ENCODE results near the gene FAM241A.
"Not testable (repeated sequence)": the region's sequence is repeated elsewhere in the genome, so short reads cannot be mapped to it uniquely, and the experiment has no call there.

The FAM241A gene

DNA sequence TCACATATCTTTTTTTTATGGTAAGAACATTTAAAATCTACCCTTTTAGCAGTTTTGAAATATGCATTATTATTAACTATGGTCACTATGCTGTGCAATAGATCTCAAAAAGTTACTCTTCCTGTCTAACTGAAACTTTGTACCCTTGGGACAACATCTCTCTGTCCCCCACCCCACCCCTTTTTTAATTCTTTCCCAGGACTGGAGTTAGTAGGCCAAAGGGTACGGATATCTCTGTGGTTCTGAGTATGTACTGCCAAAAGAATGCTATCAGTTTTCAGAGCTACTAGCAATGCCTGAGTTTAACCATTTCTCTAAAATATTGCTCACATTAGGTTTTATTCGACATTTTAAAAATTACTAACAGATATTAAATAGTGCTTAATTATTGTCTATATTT, 4.7 kb upstream of the FAM241A start:
- DNase-seq, result no peak

DNA sequence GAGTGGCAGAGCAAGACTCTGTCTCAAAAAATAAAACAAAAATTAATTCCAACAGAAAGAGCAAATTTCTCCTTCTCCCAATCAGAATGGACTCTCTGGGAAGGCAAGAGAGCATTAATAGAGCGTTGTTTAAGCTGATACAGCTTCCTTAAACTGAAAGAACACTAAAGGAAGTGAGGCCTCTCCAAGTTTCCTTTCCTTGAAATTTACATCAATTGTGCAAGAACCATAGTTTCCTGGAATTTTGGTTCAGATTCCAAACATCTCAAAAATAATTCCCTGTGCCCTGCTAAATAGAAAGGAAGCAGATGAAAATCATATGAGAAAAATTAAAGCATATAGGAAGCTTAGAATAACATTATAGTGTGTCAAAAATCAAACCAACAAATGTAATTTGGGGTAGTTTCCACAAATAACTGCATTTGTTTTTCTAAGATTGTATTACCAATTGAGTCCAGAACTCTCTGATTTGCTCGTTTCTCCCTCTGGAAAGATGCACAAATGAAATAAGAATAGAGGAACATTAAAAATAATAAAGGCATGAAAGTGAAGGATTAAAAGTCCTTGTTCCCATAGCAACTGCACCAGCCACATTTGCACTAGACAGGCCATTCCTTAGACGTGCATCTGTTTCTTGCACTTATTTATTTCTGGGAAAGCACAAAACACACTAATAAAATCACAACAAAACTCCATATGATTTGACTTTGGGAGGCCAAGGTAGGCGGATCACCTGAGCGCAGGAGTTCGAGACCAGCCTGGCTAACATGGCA, 3.7 kb upstream of the FAM241A start:
- DNase-seq, result no peak

DNA sequence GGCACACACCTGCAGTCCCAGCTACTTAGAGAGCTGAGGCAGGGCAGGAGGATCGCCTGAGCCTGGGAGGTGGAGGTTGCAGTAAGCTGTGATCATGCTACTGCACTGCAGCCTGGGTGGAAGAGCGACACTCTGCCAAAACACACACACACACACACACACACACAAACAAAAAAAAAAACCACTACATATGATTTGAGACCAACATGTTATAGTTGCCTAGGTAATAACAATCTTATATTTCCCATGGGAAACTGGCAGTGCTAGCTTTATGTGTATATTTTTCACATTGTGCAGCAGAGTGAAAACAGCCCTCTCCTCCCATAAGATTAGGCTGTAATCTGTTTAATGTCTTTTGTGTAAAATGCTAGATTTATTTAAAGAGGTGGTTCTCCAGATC, 3.1 kb upstream of the FAM241A start:
- DNase-seq, result no peak

DNA sequence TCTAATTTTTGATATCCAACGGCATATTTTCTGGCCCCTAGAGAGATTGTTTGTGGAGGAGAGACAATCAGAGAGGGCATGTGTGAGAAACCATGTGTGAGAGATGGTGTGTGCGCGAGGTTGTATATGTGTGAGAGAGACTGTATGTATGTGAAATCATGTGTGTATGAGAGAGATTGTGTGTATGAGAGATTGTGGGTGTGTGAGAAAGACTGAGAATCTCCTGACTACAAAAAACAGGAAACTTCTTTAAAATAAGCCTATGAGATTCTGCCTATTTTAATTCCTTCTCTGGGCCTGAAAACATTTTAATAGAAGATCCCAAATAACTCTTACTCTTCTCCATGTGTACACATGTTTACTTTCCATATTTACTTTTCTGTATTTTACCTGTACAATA, 1.5 kb upstream of the FAM241A start:
- DNase-seq, result no peak

DNA sequence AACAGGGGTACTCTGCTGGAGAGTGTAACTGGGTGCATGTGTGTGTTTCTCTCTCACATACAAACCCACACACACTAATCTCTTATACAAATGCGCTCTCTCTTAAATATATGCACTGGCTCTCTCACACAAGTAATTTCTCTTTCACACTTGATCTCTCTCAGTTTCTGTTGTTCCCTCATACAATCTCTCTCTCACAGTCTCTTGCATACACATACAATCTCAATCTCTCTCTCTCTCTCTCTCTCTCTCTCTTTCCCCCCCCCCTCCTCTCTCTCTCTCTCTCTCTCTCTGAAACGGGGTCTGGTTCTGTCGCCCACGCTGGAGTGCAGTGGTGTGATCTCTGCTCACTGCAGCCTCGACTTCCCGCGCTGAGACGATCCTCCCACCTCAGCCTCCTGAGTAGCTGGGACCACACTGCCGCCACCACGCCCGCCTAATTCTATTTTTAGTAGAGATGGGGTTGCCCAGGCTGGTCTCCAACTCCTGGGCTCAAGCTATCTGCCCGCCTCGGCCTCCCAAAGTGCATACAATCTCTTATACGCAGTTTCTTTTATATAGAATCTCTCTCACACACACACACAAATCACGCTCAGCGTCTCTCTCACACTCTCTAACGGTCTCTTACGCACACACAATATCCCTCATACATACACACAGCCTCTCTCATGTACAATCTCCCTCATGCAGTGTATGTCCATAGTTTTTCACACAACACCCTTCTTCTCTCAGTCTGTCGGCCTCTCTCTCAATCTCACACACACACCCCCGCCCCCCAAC, 518 bp upstream of the FAM241A start:
- no peak for DNase-seq

DNA sequence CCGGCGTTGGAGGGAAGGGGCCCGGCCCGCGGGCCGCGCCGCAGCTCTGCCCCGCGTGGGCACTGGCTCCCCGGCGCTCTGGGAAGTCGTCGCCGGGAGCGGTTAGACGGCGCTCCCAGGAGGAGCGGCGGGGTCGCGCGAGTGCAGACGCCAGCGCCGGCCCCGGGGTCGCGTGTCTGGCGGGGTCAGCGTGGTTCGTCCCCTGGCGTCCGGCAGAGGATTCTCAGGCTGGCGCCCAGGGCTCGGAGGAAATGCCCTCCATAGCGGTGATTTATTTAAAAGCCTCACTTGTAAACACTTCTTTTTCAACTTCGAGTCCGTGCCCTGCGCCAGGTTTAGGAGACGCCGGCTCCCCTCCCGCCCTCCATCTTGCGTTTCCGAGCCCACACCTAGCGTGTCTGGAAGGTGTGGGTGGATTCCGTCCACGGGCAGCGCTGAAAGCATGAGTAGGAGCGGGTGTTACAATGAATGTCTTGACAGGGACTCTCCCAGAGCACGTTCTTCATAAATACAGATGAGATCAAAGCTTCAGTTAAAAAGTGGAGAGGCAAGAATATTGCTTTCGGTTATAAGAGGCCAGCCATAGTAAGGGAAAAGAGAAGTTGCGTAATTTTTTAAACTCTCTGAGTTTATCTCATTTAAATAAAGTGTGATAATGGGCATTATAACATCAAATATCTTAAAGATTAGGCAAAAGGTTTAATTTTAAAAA, 692 bp downstream of the FAM241A start:
- no peak for DNase-seq

DNA sequence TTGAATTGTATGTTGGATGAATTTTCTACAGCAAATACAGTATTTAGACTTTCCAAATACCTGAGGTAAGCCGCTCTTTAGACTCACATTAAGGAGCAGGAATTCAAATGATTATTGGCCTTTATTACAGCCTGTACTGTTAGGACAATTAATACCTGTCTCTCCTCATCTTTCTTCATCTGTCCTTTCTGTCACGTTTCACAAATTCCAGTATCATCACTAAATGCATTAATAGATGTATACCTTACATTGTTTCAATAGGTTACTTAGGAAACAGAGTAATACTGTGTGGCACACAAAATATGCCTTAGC, 1.2 kb downstream of the FAM241A start:
- DNase-seq, result no peak

DNA sequence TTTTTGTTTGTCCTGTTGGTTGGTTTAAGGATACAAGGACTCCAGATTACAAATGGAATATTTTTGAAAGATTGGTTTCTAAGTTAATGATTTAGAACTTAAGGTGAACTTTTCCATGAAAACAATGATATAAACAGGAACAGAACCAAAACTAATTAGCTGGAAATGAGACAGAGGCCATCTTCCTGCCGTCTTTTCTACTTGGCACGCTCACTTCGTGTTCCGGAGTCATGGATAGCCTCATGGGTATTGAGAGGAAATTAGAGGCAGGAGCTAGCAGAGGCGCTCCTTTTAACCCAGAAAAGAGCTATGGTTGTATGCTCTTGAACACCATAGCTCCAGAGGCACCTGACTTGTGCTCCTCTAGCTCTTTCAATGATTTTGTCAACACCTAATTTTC, 2.4 kb downstream of the FAM241A start:
- DNase-seq, result peak; percentile 32 to 58

DNA sequence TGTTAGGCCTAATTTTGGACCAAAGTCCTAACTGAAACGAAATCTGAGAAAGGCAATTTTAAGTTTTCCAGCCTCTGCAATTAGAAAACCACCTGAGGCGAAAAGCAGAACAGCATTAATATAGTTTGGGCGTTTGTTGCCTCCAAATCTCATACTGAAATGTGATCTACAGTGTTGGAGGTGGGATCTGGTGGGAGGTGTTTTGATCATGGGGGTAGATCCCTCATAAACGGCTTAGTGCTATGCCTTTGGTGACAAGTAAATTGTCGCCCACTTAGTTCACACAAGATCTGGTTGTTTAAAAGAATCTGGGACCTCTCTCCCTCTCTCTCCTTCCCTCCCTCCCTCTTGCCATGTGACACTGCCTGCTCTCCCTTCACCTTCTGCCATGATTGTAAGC, 5.7 kb downstream of the FAM241A start:
- no peak for DNase-seq

DNA sequence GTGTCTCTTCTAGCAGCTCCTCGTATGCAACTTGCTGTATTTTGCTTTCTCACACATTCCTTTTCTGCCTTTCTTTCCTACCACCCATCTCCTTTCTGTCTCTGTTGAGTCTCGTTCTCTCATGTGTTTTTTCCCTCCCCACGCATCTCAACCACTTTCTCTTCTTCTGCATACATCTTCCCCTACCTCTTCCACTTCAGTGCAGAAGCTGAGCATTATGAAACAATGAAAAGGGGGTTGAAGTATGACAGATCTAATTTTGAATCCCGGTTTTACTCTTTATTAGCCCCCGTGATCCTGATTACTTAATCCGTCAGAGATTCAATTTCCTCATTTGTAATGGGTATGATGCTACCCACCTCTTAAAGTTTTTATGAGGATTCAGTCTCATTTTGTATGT, 7.3 kb downstream of the FAM241A start:
- no peak for DNase-seq

DNA sequence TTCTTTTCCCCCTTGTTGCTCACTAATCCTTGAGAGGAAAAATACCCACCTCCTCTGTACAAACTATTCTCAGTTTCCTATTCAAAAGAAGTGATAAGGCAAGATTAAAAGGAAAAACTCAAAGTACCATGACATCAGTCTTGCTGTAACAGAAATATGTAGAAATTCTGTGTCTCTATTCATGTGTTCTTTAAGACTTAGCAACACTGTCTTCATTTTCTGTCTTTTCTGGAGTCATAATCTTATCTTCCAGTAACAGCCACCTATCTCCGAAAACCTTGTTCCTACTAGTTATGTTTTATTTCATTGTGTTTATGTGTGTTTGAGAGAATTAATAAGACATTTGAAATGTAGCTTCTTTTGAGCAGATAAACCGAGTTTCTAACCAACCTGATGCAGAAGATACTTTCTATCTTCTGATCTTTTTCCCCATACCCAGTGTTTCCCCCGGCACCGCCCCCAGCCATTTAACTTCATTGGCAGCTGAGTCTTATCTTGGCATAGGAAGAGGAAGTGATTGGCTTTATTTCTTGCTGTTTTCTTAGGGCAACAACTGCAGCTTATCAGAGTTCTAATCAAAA, 8.0 kb downstream of the FAM241A start:
- DNase-seq, result no peak

DNA sequence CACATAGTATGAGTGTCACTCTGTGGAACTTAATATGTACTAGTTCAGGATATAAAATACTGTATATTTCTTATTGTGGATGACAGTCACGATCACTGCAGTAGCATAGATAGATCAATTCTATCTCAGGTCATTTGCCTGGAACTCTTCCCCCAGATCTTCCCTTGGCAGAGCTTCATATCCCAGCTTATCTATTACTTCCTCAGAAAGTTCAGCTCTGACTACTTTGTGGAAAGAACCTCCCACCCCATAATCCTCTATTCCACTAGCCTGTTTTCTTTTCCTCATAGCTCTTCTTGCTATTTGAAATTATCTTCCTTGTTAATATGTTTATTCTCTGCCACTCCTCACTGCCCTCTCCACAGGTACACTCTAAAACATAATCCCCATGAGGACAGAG, 10.9 kb downstream of the FAM241A start:
- DNase-seq, result no peak

DNA sequence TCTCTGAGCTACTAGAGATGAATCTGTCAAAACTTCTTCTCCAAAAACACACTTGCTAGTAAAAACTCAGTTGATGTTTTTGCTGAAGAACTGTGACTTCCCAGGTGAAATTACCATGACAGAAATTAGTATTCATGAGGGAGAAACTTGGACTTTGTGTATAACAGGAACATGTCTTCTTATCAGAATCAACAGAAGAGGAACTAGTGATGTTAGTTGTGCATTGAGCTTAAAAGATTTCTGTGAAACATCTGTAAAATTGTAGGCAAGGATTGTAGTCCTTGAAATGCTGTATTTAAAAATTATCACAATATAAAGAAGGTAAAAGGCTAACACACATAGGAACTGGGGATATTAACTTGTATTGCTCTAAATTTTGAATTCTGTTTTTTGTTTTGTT, 11.3 kb downstream of the FAM241A start:
- no peak for DNase-seq

DNA sequence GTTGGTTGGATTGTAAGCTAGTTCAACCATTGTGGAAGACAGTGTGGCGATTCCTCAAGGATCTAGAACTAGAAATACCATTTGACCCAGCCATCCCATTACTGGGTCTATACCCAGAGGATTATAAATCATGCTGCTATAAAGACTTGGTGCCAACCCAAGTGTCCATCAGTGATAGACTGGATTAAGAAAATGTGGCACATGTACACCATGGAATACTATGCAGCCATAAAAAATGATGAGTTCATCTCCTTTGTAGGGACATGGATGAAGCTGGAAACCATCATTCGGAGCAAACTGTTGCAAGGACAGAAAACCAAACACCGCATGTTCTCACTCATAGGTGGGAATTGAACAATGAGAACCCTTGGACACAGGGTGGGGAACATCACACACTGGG, 18.5 kb downstream of the FAM241A start:
- not testable (repeated sequence) for DNase-seq

DNA sequence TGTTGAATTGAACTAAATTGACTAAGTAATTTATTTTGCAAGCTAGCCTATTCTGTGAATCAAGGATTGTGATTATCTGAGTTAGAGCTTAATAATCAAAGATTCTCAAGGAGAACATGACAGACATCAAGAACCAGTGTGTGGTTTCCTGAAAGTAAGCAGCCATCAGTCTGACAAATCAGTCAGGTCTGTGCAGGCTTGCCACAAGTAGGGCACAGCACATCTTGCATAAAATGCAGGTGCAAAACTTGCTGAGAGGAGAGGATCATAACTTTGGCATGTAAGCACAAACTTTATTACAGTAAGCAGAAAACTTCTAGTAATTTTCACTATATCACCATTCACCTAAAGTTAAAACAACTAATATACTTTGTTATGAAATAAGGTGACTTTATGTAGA, 22.5 kb downstream of the FAM241A start:
- no peak for DNase-seq

DNA sequence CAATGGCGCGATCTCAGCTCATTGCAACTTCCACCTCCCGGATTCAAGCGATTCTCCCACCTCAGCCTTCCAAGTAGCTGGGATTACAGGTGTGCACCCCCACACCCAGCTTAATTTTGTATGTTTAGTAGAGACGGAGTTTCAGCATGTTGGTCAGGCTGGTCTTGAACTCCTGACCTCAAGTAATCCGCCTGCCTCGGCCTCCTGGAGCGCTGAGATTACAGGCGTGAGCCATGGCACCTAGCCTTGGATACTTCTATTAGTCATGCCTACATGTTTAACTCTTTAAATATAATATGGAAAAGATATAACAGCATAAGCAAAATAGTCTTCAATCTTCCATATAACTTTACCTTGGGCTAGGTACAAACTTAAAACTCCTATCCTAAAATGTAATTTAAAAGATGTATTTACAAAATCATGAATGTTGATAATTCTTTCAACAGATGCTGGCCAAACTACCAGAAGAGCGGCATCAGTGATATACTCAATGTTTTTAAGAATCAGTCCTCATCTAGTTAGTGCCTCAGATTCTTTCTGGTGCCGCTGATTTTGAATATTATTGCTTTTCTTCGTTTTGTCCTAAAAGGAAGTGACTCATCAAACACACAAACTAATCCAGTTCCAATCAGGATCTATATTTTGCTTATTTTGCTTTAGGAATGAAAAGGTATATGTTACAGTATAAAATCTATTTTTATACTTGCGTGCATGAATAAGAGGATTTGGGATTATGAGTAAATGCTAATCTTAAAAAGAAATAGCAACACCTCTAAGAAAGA, 23.7 kb downstream of the FAM241A start:
- DNase-seq, result no peak

DNA sequence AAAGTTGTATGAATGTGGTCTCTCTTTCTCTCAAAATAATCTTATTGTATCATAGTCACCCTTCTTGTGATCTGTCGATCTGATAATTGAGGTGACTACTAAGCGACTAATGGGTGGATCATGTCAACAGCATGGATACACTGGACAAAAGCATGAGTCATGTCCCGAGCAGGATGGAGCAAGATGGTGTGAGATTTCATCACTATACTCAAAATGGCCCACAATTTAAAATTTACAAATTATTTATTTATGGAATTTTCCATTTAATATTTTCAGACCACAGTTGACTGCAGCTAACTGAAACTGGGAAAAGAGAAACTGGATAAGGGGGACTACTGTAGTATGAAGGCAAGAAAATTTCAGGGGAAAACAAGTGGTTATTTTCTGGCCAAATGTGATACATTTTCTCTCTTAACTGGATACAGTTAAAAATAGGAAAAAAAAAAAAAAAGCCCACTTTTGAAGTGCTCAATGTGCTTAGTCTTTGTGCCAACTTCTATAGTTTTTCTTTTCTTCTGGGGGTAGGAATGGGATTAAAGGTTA, 25.3 kb downstream of the FAM241A start:
- no peak for DNase-seq

DNA sequence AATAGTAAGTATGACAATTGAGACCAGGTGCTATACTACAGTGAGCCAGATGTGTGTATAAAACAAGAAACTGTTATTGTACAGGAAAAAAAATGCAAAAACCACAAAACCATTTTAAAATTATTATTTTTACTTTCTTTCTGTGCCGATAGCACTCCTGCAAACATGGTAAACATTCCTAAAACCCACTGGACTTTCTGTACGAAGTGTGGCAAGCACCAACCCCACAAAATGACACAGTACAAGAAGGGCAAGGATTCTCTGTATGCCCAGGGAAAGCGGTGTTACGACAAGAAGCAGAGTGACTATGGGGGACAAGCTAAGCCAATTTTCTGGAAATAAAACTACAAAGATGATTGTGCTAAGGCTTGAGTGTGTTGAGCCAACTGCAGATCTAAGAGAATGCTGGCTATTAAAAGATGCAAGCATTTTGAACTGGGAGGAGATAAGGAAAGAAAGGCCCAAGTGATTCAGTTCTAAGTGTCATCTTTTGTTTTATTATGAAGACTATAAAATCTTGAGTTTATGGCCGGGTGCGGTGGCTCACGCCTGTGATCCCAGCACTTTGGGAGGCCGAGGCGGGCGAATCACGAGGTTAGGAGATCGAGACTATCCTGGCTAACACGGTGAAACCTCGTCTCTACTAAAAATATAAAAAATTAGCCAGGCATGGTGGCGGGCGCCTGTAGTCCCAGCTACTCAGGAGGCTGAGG, 26.0 kb downstream of the FAM241A start:
- not testable (repeated sequence) for DNase-seq

DNA sequence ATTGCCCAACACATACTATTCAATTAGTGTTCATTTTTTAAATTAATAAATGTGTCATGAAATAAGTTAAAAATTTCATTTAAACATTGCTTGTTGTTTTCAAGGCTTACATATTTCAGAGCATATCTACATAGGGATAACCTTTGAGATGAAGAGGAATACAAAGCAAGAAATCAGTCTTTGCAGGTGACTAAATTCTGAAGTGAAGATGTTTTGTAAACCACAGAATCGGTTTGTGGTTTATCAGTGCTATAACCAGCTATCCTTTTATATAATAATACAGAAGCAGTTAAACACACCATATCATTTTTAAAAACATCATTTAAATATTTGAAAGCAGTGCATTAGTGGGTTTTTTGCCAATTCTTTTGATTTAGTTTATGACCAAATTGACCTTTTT, 26.9 kb downstream of the FAM241A start:
- DNase-seq, result no peak

DNA sequence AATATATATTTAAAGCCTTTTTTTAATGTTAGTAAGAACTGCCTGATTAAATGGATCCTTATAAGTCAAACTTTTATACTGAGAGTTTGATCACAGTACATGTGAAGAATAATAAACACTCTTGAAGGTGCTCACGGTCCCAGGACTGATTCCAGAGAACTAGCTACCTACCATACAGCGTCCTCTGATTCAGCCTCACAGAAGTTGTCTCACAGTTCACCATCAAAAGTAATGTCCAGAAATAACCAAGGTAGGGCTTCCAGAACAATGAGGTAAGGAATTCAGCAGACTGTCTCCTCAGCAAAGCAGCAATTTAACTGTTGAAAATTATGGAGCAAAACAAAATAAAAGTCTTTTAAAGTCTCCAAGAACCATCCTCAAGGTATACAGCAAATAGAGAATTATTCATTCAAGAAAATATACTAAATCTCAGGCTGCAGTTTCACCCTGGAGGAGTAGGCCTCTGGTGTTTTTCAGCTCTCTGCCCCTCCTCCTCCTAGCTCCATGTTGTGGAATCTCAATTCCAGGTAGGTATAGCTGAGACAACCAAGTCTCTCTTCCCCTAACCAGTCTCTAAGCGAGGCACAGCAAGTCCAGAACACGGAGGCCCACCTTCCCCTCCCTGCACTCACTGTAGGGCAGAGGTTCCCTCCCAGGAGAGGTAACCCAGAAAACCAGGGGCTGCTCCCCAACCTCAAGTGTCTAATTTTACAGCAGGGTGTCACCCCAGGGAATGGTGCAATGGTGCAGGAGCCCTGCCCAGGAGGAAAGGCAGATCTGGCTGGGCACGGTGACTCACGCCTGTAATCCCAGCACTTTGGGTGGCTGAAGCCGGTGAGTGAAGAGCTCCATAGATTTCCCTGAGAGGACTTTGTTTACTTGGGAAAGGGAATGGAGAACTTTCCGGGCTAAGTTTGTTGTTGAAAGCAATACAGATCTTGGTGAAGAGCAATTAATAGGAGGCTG, 28.6 kb downstream of the FAM241A start:
- no peak for DNase-seq

DNA sequence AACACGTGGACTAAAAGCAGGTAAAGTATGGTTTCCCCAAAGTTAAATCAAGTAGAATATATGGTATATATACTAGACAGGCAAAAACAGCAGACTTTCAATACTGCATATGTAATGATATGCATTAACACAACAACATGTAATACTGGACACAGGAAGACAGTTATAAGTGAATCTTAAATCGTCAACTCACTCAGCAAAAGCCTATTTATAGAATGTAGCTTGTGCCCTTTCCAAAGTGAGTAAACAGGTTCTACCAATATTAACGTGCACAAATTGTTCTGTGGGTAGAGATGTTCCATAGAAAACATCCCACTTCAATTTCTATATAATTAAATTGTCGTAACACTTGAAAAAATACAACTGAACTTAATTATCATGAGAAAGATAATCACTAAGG, 30.6 kb downstream of the FAM241A start:
- DNase-seq, result no peak
